HG02642 (cell line): Measurements from ENCODE around the gene ERBIN.

Source experiments
- ATAC-seq: cut with Tn5 transposase; IDR thresholded peaks from one replicate; pipeline ENCODE4 v1.9.1; 2021; ENCODE audit warnings: mild to moderate bottlenecking; ENCODE audit not compliant: unreplicated experiment, poor library complexity

Gene ERBIN

DNA sequence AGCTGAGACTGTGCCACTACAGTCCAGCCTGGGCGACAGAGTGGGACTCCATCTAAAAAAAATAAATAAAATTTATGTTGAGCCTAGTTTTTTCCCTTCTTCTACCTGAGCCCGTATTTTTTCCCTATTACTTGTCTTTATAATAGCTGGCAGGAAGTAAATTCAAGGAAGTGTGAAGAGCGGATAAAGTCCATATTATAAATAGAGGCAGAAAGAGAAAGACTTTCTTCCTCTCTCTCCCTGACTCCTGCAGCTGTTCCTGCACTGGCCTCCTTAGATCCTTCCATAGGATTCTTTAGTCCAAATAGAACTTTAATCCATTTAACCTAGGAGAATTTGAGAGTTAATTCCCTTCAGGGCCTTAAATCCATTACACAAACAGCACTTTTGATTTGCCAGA lies 10.3 kb upstream of the ERBIN start:
- no peak for ATAC-seq

DNA sequence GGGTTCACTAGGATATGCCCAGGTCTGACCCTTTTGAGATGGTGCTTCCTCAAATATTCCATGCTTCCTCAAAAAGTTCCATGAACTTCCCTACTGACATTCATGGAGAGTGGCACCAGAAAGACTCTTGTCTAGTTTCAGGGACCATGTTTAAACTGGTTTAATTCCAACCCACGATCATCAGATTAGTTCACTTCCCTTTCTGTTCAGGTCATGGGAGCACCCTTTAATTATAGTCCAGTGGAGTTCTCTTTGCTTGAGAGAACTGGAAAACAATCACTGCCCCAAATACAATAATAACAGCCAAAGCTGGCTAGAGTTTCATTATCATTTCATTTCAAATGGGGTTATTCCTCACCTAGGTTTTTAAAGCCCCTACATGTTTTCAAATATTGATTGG lies 9.7 kb upstream of the ERBIN start:
- ATAC-seq: no peak

DNA sequence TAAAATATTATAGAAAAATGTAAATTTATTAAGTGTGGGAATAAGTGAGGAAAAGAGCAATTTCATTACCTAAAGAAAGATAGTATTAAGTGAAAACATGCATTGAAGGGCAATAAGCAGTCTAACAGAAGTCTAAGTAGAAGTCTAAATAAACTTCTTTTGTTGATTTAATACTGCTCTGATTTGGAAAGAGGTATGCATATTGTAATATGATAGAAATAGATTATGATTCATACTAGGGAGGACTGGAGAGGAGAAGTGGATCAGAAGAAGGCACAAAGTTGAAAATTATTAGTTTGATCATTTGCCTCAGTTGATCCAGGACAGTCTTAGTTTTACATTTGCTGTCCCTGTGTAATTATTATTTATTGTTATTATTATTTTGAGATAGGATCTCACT lies 6.6 kb upstream of the ERBIN start:
- ATAC-seq: no peak

DNA sequence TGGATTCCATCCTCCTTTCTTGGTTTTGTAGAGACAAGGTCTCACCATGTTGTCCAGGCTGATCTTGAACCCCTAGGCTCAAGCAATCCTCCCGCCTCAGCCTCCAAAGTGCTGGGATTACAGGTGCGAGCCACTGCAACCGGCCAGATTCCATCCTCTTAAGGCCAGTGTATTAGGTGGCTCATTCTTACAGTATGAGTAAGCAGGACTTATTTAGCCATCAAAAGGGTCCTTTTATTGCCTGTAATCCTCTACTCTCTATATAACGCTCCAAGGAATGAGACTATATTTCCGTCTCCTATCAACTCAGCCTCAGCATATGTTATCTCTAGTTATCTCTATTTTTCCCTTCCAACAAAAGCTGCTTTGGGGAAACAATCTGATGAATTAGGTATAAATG lies 3.0 kb upstream of the ERBIN start:
- no peak for ATAC-seq

DNA sequence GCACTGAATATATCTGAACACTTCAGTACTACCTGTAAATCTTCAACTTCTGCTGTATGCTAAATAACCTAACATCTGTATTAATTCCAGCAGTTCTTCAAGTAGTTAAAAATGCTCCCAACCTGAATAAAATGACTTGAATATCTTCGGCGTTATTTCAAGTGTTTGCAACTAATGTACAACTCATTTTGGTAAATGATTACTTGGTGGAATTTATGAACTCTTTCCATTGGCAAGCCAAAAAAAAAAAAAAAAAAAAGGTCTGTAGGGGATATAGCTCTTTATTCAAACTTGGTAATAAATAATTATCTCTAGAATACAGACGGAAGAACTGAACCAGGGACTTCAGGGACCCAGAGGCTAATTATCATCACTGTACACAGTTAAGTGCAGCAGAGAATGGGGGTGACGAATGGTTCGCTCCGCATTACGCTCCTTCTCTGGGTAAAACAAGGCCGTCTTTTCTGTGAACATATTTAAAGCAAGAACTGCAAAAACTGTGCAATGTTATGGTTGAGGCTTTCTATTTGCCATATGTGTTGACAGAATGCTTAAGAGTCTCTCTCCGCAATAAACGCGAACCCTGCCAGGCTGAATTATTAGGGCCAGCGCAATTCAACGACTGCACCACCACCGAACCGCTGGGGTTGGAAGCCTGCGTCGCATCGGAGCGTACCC lies 1.9 kb upstream of the ERBIN start:
- ATAC-seq: no peak

GRCh38 chr5:65925044-65925600 lies 1.3 kb upstream of the ERBIN start:
- peak; percentile 65 for ATAC-seq

- ATAC-seq: peak; percentile 74
These were observed 637 bp upstream of the ERBIN start for GRCh38 chr5:65925601-65926275.

- ATAC-seq: no peak
These were observed 518 bp downstream of the ERBIN start for GRCh38 chr5:65926893-65927292.

DNA sequence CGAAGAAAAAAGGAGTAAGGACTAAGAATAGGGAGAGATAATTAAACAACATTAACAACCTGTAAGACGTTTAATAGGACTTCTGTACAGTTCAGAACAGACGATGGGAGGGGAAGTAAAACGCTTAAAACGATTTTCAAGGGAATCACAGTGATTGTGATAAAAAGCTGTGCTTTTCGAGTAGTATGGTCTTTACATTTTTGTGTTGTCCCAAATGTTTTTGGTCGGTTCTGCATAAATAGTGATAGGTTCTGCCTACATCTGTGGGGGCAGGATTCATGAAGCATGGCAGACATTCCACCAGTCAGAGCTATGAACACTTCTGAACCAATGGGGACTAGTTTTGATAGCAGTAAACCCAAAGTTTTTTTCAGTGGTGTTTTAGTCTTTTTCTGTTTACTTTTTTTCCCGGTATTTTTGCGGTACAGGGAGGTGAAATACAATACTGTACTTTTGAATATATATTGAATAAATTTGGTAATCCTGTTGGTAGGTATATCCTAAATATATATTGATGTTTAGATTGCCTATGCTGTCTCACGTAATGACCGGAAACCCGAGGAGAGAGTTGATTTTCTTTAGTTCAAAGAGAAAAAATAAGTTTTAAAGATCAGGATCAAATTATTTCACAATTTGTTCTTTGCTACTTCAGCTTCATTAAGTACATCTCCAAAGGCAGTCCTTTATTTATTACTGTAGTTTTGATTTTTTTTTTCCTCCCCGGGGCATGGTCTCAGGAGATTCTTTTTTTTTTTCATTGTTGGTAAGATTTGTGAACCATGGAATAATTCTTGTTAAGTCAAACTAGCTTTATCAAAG lies 1.3 kb downstream of the ERBIN start:
- ATAC-seq: no peak

DNA sequence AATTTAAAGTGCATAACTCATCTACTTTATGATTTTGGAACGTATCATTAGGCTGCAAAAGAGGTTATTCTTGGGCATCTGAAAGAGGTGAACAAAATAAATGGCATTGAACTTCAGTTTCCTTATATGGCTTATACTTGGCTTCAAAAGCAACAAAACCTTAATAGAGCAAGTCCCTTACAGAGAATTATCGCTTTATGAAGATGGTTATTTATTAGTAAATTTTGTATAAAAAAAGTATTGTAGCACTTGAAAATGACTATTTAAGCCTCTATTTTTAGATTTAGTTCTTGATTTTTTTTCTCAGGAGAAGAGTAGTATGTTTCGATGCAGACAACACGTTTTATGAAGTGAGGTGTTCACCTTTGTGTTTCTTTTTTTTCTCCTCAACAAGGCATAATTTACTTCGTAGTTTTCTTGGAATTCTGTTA lies 2.0 kb downstream of the ERBIN start:
- no peak for ATAC-seq

- no peak for ATAC-seq
These were observed 2.5 kb downstream of the ERBIN start for GRCh38 chr5:65928860-65929259.

- ATAC-seq: no peak
These were observed 6.3 kb downstream of the ERBIN start for GRCh38 chr5:65932676-65933075.

- ATAC-seq: no peak
These were observed 6.9 kb downstream of the ERBIN start for GRCh38 chr5:65933295-65933694.

DNA sequence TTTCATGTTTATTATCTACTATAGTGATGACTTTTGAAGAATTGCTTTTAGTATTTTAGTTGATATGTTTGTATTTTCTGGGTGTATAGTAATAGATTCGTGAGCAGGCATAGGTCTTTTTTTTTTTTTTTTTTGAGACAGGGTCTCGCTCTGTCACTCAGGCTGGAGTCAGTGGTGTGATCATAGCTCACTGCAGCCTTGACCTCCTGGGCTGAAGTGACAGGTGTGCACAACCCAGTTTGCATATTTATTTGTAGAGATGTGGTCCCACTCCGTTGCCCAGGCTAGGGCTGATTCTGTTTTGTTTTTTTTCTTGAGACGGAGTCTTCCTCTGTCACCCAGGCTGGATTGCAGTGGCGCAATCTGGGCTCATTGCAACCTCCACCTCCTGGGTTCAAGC lies 11.9 kb downstream of the ERBIN start:
- ATAC-seq: peak; percentile 95

GRCh38 chr5:65943771-65944170 lies 17.4 kb downstream of the ERBIN start:
- ATAC-seq: no peak

GRCh38 chr5:65946198-65946745 lies 19.9 kb downstream of the ERBIN start:
- no peak for ATAC-seq

DNA sequence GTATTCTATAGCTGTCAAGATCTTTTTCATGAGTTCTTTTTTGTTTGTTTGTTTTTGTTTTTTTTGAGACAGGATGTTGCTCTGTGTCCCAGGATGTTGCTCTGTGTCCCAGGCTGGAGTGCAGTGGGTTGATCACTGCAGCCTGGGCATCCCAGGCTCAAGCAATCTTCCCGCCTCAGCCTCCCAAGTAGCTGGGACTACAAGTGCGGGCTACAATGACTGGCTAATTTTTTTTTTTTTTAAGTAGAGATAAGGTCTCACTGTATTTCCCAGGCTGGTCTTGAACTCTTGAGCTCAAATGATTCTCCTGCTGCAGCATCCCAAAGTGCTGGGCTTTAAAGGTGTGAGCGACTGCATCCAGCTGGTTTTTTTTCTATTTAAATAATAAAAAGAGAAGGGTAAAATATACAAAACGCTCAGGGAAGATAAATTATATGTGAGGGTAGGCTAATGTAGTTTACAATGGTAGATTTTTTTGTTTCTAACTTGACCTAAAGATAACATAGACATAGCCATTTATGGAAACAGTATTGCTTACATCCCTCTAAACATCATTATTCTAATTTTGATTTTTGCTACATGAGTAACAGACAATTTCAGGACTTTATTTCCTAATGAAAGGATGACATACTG lies 21.9 kb downstream of the ERBIN start:
- no peak for ATAC-seq

- no peak for ATAC-seq
These were observed 25.0 kb downstream of the ERBIN start for GRCh38 chr5:65951330-65951729.

DNA sequence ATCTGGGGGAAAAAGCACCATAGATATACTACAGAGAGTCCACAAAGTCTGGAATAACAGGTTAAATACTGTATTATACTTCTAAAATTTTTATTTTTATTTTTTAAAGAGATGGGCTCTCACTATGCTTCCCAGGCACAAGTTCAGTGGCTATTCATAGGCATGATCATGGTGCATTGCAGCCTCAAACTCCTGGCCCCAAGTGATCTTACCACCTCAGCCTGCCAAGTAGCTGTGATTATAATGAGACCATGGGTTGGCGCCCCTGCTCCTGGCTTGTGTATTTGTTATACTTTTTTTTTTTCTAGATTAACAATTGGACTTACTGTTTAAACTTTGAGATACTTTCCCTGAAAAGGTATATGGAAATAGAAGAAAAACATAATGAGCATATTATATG lies 25.9 kb downstream of the ERBIN start:
- no peak for ATAC-seq

DNA sequence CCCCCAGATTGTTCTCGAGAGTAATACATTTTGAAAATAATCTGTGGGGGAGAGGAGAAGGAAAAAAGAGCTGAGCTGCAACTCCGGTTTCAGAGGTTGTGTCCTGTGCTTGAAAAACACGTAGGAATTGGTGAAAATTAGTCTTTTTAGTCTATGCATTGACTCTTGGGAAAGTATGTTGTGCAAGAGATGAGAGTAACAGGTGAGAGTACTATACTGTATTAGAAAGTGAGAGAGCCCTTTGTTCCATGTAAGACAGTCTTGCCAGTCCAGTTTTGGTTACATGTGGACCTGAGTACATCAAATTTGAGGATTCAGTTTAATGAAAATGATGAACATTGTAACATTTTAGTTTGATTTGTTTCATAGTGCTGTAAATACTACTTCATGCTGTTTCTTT lies 27.8 kb downstream of the ERBIN start:
- no peak for ATAC-seq
